ENCODE results near the gene RPL28. TPM values are rescaled to one million over a fixed set of nuclear protein-coding genes. Genes with fewer than 3 reads are reported as not detected.

The RPL28 gene
- total and polyA plus RNA-seq, 2 of the 4 experiments (the other 2 are of a cell fraction) = 386 to 1,693 TPM

DNA sequence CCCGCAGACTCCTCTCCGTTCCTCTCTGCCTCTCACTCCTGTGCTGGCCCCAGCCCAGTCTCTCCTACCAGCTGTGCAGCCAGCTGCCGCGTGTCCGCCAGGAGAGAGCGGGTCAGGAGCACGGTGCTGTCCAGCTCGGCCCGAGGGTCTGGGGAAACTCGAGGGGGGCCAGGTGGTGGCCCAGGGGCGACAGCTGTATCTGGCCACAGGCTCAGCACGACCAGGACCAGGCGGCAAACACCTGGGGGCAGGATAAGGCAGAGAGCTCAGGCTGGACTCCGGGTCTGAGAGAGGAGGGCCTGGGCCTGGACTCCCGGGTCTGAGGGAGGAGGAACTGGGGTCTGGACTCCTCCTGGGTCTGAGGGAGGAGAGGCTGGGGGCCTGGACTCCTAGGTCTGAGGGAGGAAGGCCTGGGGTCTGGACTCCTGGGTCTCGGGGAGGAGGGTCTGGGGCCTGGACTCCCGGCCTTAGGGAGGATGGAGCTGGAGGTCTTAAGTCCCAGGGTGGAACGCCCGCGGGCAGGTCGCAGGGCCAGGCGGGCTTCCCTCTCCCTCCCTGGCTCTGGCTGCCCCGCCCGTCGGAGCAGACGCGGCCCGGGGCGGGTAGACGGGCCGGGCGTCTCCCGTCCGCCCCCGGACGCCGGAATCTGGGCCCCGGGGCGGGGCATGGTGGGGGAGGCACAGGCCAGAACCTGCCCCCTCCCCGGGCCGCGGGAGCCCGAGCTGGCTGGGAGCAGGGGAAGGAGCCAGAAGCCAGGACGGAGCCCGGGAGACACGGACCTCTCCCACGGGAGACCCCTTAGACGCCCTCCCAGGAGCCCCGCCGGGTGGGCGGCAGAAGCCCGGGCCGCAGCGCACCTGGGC, 16.8 kb upstream of the RPL28 start:
- intact Hi-C loops (cut with micrococcal nuclease) = no loop called here
- peak overlapping the region; percentile 73 for H3K4me3 ChIP-seq (ENCODE audit: insufficient read depth, low read depth, low read length)
- no peaks in the 10 kb centered on the region for H3K27me3 ChIP-seq (ENCODE audit: control insufficient read depth, insufficient read depth, low read length)
- peak overlapping the region; percentile 63 for H2BK5ac ChIP-seq (ENCODE audit: low read depth, low read length, poor library complexity, severe bottlenecking)
- peak overlapping the region; percentile 65 for H3K56ac ChIP-seq (ENCODE audit: extremely low read depth, insufficient read depth, low read length)
- H2AK9ac ChIP-seq (replicated peaks; ENCODE audit: low read depth, low read length, poor library complexity) = peak overlapping the region; percentile 99
- ChIA-PET CTCF (no interaction called here), POLR2A (ENCODE audit: unreplicated experiment) (interaction anchor here (0.6 to 1.4 kb wide), 3 partner anchors 15 to 228 kb away, joined by 3 to 5 read pairs (median 4); partner anchors contain the start of genes TMEM238 and UBE2S)
- H3K27ac ChIP-seq (ENCODE audit: insufficient read depth, low read length) = peak overlapping the region; percentile 78
- peak overlapping the region; percentile 75 to 80 for H4K8ac ChIP-seq (ENCODE audit: low read depth in 2 of 2, low read length in 2 of 2)
- peaks cover 5 to 54% of the 10 kb centered on the region in 2 experiments; a peak in 3 of 4 replicates for H3K79me1 ChIP-seq (ENCODE audit: low read depth in 1 of 2, low read length in 2 of 2)
- WGBS, 2 experiments (ENCODE audit: extremely low coverage in 2 of 2, insufficient read length in 1 of 2) = 28% methylated on average over 7 of the region's 54 CpGs; no CpG with 5 or more reads in 1 of the 2 experiments
- H4K5ac ChIP-seq (ENCODE audit: low read depth, low read length) = peak overlapping the region; percentile 82
- H4K91ac ChIP-seq (ENCODE audit: insufficient read depth, low read depth, low read length) = peak overlapping the region; percentile 68
- H3K4ac ChIP-seq (ENCODE audit: low read depth, low read length) = peak overlapping the region; percentile 92
- H3K9me1 ChIP-seq (ENCODE audit: insufficient read depth, low read length) = peaks cover 11% of the 10 kb centered on the region; the same call in 1 of the 2 replicates
- H3K18ac ChIP-seq (ENCODE audit: low read depth, low read length) = peak overlapping the region; percentile 33; the same call in 1 of the 2 replicates
- dilution Hi-C loops (cut with HindIII; ENCODE audit: low sequenced_read_pairs, unreplicated experiment) = no loop called here
- ATAC-seq (ENCODE audit: low read depth) = peak; percentile 67
- peak overlapping the region; percentile 72 for H3K9ac ChIP-seq (ENCODE audit: low read depth, low read length)
- BruUV-seq (replicated peaks) = no TSS peak
- H2BK20ac ChIP-seq (ENCODE audit: low read depth, low read length) = no peak overlapping the region
- peaks cover 49% of the 10 kb centered on the region for H4K20me1 ChIP-seq (ENCODE audit: insufficient read depth, low read length)
- peak overlapping the region; percentile 70; the same call in 1 of the 2 replicates for H2AK5ac ChIP-seq (ENCODE audit: low read depth, low read length)
- in situ Hi-C loops (cut with MboI; ENCODE audit: low sequenced_read_pairs) = no loop called here
- H2BK120ac ChIP-seq (ENCODE audit: low read depth, low read length) = peak overlapping the region; percentile 52
- H2BK15ac ChIP-seq (ENCODE audit: low read depth, low read length) = no peak overlapping the region
- peak overlapping the region; percentile 64 for H3K23ac ChIP-seq (ENCODE audit: low read depth, low read length)
- peak; percentile 49 for DNase-seq
- H2AFZ ChIP-seq (replicated peaks; ENCODE audit: low read length, poor library complexity) = peak overlapping the region; percentile 80
- peaks cover 36% of the 10 kb centered on the region for H3K4me1 ChIP-seq (ENCODE audit: control insufficient read depth, insufficient read depth, low read length)
- H3K4me2 ChIP-seq (ENCODE audit: low read depth, low read length) = peak overlapping the region; percentile 83
- no peaks in the 10 kb centered on the region for H3K9me3 ChIP-seq (ENCODE audit: control insufficient read depth, insufficient read depth, low read length)
- H3K14ac ChIP-seq (replicated peaks; ENCODE audit: low read depth, low read length) = peak overlapping the region; percentile 89
- H3K36me3 ChIP-seq (ENCODE audit: control insufficient read depth, insufficient read depth, low read length) = peaks cover 26% of the 10 kb centered on the region
- TF ChIP-seq, protein P1, sequence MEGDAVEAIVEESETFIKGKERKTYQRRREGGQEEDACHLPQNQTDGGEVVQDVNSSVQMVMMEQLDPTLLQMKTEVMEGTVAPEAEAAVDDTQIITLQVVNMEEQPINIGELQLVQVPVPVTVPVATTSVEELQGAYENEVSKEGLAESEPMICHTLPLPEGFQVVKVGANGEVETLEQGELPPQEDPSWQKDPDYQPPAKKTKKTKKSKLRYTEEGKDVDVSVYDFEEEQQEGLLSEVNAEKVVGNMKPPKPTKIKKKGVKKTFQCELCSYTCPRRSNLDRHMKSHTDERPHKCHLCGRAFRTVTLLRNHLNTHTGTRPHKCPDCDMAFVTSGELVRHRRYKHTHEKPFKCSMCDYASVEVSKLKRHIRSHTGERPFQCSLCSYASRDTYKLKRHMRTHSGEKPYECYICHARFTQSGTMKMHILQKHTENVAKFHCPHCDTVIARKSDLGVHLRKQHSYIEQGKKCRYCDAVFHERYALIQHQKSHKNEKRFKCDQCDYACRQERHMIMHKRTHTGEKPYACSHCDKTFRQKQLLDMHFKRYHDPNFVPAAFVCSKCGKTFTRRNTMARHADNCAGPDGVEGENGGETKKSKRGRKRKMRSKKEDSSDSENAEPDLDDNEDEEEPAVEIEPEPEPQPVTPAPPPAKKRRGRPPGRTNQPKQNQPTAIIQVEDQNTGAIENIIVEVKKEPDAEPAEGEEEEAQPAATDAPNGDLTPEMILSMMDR (conservative IDR thresholded peaks at IDR 0.05; ENCODE audit: low read depth, low read length) = no peak
- TF ChIP-seq MXI1 (IDR thresholded peaks at IDR 0.05; ENCODE audit: borderline replicate concordance, low read depth, low read length) (peak; percentile 12; the same call in 1 of the 2 replicates), RAD21 (IDR thresholded peaks at IDR 0.05; ENCODE audit: low read length) (no peak), FOS (IDR thresholded peaks at IDR 0.05; ENCODE audit: low read depth, low read length) (no peak), SMC3 (IDR thresholded peaks at IDR 0.05; ENCODE audit: low read depth, low read length) (no peak), MAFK (IDR thresholded peaks at IDR 0.05; ENCODE audit: low read depth, low read length) (no peak), CHD1 (IDR thresholded peaks at IDR 0.05; ENCODE audit: low read depth, low read length) (peak; percentile 36; the same call in 1 of the 2 replicates), CEBPB (IDR thresholded peaks at IDR 0.05; ENCODE audit: low read depth, low read length) (no peak), MAZ (IDR thresholded peaks at IDR 0.05; ENCODE audit: borderline replicate concordance, low read depth, low read length) (peak; percentile 96), POLR2A (IDR thresholded peaks at IDR 0.05; ENCODE audit: low read depth, low read length) (peak; percentile 66), NFE2L2 (IDR thresholded peaks at IDR 0.05; ENCODE audit: low read depth, low read length) (no peak), RCOR1 (IDR thresholded peaks at IDR 0.05; ENCODE audit: insufficient replicate concordance, low read length) (no peak), RFX5 (IDR thresholded peaks at IDR 0.05; ENCODE audit: low read depth, low read length) (no peak), BHLHE40 (IDR thresholded peaks at IDR 0.05; ENCODE audit: low read depth, low read length) (no peak)
- TF ChIP-seq, protein P2, sequence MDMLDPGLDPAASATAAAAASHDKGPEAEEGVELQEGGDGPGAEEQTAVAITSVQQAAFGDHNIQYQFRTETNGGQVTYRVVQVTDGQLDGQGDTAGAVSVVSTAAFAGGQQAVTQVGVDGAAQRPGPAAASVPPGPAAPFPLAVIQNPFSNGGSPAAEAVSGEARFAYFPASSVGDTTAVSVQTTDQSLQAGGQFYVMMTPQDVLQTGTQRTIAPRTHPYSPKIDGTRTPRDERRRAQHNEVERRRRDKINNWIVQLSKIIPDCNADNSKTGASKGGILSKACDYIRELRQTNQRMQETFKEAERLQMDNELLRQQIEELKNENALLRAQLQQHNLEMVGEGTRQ (IDR thresholded peaks at IDR 0.05; ENCODE audit: low read depth, low read length) = no peak

Data from IMR-90 (cell line).